ENCODE results near the gene MREG.

The MREG gene, protein sequence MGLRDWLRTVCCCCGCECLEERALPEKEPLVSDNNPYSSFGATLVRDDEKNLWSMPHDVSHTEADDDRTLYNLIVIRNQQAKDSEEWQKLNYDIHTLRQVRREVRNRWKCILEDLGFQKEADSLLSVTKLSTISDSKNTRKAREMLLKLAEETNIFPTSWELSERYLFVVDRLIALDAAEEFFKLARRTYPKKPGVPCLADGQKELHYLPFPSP

DNA sequence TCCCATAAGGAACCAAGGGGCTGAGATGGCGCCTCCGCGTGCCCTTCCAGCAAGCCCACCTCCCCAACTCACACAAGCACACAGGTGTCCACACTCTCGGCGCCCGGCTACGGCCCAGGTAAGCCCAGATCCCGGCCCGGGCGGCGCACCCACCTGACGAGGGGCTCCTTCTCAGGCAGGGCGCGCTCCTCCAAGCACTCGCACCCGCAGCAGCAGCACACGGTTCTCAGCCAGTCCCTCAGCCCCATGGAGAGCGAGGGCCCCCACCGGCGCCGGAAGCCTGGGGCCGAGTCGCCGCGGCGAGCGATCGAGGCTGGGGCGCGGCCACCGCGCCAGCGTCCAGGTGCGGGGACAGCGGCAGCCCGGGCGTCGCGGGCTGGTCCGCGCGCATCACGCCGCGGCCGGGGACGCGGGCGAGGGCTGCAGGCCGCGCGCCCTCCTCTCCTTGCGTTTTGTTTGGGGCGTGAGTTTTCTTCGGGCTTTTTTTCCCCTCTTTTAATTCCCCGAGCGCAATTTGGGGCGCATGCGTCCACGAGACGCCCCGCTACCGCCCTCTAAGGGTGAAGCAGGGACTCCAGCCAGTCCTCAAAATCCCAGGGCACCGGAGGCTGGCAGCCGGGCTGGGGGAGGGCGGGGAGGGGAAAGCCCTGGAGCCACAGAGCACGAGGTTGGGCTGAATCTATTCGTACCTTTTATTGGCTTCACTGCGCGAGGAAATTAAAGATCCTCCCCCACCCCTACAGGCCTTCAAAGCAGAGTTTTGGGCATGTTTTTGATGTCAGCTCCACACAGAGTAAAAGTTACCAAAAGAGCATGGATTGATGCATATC lies at the start of gene MREG:
TSS of gene MREG (minus strand) at position 472 of the 830 bp plus-strand sequence. CDS start at position 248, 224 bp downstream.
- DNase-seq = peak; percentile 94

DNA sequence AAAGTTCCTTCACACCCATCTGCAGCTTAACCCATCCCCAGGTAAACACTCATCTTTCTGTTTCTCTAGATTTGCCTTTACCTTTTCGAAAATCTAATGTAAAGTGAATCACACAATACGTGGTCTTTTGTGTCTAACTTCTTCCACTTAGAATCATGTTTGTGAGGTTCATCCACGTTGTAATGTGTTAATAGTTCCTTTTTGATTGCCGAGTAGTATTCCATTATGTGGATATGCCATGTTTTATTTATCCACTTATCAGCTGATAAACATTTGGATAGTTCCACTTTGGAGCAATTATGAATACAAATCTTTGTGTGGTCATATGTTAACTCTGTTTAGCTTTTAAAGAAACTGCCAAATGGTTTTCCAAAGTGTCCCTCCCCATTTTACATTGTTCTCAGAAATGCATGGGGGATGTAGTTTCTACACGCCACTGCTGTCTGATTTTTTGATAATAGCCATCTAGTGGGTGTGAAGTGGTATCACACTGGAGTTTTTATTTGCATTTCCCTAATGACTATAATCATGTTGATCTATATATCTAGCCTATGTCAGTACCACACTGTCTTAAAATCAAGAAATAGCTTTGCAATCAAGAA lies 46.0 kb upstream of the MREG start:
- no peak for DNase-seq

DNA sequence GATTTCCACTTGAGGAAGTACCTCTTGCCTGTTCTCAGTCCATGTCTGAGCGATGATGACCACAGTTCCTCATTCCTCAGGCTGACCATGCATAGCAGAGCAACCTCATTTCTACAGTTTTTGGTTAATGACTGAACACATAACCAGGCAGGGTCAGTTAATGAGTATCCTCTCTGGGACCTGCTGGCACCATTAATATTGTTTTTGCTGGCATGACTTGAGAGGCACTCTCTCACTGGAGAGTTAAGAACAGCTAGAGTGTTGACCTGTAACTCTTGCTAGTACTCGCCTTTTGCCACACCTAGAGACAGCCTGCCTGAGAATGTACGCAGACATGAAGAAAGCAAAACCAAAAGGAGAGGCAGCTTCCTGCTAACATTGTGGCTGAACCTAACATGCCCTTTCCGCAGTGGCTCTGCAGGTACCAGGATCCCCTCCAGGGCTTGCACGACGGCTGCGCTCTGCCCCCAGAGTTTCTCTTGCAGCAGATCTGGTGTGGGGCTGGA lies 44.4 kb upstream of the MREG start:
- no peak for DNase-seq

DNA sequence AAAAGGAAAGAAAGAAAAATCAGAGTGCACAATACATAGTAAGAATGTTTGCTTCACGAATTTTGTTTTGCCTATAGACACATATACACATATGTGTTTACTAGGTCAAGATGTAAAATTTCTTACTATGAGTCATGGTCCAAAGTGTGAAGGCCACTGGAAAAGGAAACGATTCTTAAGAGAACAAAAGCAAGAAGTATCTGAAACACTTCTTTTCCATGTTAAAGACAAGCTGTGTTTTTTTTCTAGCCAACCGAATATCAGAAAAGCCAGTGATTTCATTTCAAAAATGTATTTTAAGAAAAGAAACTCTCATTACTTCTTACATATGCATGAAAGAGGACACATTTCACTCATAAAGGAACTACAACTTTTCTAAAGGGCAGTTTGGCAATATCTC lies 43.4 kb upstream of the MREG start:
- DNase-seq = no peak

DNA sequence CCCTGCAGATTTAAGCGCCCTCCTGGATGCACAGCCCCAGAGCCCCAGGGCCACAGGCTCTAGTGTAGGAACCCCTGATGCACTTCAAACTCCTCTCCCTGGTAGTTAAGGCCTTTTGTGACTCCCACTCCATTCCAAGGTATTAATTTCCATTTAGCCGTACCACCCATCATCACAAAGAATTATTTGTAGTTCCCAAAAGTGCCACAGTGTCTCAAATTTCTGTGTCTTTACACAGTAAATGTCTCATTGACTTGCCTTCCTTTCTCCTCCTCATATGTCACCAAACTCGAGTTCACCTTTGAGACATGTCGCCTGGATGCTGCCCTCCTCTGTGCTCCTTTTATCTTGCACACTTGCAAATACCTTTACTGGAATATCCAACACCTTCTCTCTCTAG lies 42.3 kb upstream of the MREG start:
- DNase-seq = no peak

DNA sequence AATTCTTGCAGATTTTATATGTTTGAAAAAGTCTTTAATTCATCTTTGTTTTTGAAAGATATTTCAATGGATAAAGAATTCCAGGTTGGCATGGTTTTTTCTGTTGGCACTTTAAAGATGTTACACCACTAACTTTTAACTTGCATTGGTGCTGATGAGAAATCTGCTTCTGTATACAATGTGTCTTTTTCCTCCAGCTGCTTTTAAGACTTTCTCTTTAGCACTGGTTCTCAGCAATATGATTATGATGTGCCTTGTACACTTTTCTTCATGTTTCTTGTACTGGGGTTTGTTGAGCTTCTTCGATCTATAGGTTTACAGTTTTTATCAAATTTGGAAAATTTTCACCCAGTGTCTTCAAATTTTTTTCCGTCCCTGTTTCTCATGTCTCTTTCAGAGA lies 39.1 kb upstream of the MREG start:
- no peak for DNase-seq

DNA sequence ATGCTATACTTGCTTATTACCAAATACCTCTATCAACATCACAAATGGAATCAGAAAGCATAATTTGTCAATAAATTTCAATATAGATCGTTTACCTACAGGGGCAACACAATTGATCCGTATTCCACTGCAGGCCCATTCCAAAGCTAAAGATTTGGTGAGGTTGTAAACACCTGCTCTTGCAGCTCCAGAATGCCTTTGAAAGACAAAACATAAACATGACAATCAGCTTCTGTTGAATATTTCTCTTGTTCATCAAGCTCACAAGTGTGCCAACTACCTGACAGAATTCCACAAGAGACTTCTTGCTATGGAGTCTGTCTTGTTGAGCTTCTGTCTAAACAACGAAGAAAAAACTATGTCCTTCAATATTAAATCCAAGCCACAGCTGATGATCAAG lies 38.0 kb upstream of the MREG start:
- DNase-seq = no peak

DNA sequence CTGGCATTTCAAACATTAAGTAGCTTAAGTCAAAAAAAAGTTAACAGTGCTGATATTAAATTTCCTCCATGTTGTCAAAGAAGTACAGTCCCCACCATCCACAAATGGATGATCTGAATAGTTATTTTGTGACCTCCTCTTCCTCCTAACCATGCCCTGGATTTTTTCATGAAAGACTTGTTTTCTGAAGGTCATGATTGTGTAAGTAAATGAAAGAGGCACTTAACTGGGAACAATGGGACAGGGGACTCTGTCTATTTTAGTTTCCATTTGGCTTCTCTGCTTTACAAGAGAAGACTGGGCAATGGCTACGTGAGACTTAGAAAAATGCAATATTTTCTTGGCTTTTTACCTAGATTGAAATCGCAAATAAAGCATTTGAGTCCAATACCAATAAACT lies 36.1 kb upstream of the MREG start:
- no peak for DNase-seq

DNA sequence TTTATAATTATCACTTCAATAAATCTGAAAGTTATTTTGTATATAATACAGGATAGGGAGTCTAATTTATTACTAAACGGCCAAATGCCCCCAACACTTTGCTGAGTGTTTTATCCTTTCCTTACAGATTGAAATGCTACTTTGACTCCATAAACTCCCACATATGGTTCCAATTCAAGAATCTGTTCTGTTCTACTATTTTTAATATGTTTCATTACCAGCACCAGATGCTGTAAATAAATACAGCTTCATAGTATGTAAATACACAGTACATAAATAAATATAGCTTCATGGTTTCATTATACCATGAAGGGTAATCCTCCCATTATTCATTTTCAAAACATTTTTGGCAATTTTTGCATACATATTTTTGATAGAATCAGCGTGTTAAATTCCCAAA lies 34.0 kb upstream of the MREG start:
- no peak for DNase-seq

DNA sequence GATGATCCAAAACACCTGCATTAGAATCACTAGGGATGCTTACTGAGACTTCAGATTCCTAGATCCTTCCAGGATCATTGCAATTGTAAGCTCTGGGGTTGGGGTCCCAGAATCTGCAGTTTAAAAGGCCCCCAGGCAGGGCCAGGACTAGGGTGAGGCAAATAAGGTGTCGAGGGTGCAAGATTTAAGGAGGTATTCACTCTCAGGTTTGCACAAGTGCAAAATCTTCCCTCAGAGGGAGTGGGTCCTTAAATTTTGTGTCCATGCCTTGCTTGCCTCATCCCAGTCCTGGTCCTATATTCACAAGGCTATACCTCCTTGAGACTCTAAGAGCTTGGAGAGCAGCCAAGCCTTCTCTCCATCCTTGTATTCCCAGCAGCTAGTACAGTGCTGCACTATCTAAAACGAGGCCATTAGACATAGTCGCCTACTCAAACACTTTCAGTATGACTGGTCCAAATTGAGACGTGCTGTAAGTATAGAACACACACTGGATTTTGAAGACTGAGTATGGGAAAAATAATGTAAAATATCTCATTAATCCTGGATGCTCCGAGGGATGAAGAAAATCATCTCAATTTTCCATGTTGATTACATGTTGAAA lies 31.6 kb upstream of the MREG start:
- no peak for DNase-seq

DNA sequence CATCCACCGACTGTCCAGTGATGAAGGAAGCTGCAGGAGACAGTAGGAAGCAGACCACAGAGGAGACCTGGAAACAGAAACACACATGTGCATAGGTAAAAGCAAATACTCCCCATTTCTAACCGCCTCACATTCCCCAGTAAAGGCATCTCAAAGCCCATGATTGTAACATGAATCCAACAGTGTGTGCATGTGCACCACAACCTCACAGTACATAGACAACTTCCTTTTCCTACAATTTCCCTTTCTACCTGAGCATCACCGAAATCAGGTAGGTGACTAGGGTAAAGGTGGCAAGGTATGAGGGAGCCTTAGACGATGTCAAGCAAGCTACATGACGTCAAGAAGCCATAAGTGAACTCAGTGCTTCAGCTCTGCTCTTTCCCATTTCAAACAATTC lies 30.6 kb upstream of the MREG start:
- no peak for DNase-seq

DNA sequence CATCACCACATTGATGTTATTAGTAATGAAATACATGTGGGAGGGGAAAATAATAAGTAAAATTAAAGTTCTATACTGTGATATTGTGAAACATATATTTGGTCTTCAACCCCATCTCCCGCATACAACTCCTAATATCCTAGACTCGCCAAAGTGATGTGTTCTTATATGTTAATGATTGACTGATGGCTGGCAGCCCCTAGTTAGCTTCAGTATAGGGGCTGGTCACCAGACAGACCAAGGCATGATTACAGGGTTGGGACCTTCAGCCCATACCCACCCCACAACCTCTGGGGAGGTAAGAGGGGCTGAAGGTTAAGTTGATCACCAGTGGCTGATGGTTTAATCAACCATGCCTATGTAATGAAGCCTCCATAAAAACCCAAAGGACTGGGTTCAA lies 28.1 kb upstream of the MREG start:
- no peak for DNase-seq

DNA sequence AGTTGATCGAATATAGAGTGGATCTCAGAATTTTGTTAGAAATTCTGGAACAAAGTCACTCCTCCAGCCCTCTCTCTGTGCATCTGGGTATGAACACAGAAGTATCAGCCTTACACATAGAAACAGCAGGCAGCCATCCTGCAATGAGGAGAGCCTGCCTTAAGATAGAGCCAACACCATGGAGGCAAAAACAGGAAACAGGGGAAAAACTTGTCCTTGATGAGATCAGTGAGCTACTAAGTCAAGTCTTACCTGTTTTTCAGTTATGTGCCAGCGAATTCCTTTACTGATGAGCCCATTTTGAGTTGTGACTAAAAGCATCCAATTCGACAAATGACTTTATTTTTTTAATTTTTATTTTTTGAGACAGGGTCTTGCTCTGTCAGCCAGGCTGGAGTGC lies 26.6 kb upstream of the MREG start:
- DNase-seq = no peak

DNA sequence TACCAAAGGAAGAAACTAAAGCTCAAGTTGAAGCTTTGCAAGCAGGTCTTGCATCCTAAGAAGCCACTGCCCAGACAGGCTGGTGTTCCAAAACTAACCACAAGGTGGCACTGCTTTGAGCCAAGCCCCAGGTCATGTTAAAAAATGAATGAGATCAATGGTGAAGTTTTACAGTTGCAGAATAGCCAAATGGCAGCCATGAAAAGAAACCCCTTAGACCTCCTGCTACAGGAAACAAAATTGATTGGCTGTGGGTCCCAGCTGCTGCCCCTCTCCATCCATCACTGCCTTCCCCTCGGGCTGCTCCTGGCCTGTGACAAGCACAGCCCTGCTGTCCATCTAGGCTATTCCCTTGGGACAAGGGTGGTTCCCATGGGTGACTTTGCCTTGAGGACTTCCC lies 20.7 kb upstream of the MREG start:
- DNase-seq = peak; percentile 12

DNA sequence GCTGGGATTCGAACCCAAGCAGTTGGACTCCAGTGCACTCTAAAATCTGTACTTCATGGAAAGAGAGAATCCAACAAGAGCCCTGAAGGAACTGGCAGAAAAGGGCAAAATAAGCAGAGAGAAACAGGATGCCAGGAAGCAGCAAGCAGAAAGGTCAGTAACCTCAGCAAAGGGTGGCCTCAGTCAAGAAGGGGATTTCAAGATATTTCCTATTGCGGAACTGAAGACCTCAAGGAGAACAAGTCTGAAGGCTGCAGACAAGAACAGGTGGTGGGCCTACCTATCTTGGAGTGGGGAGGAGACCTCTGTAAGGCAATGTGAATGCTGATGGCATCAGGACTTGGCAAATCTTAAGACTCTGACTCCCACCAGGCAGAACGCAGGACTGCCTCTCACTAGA lies 20.1 kb upstream of the MREG start:
- no peak for DNase-seq

DNA sequence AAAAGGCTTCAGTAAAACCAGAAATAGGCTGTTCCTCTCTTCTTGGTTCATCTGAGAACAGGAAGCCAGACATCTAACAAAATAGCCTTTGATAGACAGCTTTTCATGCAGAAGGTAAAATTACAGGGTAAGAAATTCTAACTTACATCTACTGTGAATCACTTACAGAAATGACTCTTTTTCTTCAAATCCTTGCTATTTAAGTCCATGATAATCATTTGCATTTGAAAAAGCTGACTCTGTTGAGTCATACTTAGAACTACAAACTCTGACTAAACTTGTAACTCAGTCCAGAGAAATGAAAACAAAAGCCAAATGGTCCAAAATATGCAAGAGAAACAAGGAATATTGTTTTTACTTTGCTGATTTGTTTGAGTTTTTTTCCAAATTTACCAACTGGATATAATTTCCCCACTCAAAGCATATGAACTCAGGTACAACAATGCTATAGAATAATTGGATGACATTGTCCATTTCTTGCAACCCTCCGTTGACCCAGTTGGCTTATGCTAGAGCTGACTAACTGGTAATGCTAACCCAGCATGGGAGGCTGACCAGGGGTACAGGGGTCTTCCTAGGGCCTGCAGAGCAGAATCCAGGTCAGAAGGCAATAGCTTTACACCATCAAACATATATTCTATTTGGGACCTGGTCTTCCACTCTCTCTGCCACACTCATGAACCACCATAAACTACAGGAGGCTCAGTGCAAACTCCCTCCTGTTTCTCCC lies 18.8 kb upstream of the MREG start:
- no peak for DNase-seq

DNA sequence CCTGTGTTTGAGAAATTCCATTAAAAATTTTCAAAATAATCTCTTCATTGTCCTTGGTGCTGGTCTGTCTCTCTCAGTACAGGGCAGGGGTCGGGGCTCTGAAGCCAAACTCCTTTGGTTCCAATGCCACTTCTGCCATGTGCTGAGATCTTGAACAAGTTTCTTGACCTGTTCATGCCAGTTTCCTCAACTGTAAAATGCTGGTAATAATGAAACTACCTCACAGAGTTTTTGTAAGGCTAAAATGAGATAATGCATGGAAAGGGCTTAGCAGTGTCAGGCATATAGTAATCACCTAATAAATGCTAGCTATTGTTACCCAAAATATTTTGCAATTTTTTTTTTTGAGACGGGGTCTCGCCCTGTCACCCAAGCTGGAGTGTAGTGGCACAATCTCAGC lies 16.9 kb upstream of the MREG start:
- DNase-seq = no peak

DNA sequence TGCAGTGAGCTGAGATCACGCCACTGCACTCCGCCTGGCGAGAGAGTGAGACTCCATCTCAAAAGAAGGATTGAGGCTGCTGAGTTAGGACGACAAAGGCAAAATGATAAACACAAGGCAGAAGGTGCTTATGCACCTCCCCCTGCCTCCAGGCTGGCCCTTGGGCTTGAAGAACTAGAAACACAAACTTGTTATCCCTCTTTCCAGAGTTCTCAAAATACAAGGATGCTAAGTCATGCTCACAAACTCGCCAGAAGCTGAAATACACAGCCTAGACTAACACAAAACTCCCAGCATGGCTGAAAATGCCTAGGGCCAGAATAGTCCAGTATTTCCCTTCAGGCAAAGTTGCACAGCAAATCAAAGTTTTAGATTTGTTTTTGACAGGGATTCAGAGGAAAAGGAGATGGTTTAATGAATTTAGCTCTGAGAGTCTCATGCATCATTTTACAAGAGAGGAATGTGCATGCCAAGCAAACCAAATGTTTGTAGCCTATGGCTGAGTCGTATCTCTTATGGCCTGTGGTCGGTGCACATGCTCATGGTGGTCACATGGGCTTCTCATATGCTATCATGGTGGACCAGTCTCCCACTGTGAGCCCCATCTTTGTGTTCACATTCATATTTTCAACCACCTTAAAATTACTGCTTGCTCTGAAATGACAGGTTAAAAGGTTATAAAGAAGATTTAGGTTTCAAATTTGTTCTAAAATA lies 16.2 kb upstream of the MREG start:
- no peak for DNase-seq

DNA sequence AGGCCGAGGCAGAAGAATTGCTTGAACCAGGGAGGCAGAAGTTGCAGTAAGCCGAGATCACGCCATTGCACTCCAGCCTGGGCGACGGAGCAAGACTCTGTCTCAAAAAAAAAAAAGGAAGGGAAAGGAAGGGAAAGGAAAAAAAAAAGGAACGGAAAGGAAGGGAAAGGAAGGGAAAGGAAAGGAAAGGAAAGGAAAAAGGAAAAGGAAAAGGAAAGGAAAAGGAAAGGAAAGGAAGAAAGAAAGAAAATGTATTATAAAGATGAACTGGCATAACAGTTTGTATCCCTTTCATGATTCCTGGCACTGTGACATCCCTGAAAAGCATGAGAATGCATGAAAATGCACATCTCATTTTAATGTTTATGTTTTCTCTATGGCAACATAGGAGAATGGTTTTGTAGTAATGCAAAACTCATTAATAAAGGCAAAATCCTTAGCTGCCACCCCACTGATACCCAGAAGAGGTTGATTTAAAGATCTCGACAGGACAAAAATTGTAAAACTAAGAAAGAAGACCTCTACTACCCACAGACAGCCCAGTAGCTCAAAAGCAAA lies 11.5 kb upstream of the MREG start:
- DNase-seq = no peak

DNA sequence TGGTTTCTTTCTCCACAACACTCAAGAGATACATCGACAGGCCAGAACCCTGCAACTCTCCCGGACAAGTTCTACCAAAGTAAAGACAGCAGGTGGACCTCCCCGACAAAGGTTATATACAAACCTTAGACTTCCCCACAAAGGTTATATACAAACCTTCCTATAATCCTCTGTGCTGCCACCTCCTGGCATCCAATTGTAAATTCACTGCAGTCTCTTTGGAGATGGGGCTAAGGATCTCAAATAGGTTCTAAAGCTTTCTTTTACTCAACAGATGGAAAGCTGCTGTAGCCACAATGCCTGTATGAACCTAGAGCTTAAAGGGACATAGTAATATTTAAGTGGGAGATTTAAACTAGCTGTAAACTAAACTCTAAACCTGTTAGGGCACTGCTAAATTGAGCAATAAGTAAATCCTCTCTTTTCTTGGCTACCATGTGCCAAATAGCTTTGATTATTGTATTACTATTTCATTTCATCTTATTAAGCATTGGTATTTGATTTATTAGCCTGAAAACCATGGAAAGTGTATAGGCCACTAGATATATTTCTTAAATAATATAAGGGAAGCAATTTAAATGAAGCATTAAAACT lies 9.8 kb upstream of the MREG start:
- peak; percentile 13 for DNase-seq

DNA sequence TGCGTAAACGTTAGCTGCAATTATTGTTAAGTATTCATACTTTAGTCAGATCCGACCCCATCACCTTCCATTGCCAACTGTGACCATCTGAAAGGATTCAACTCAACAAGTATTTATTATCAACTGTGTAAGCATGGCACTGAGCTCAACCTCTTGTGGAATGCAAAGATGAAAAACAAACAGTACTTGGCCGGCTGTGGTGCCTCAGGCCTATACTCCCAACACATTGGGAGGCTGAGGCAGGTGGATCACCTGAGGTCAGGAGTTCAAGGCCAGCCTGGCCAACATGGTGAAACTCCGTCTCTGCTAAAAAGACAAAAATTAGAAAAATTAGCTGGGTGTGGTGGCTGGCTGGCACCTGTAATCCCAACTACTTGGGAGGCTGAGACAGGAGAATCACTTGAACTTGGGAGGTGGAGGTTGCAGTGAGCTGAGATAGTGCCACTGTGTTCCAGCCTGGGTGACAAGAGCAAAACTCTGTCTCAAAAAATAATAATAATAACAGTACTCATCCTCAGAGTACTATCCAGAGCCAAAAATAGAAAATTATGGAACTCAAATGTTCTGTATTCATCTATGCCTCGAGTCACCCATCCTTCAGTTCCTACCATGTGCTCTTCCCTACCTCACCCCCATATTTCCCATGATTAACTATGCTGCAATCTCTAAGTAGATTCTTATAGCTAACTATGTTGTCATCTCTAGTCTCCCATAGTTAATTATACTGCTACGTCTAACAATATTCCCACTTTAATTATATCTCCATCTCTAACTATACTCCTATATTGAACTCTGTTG lies 8.6 kb upstream of the MREG start:
- DNase-seq = no peak
